K562 (cell line): ENCODE measurements around the gene TGFB2. TPM values are rescaled to one million over a fixed set of nuclear protein-coding genes. Genes with fewer than 3 reads are reported as not detected.

Source experiments
- CBFA2T2 ChIP-seq: fragments of 450-650 bp; conservative IDR thresholded peaks from 2 replicates; pipeline ENCODE4 v1.6.1; 2017; ENCODE audit warnings: mild to moderate bottlenecking
- CBX3 ChIP-seq, 2 experiments: IDR thresholded peaks; 1 replicate in 1 of 2; 2 replicates in 1 of 2; pipeline ENCODE4 v1.6.1; 2012; ENCODE audit warnings: inconsistent platforms in 2 of 2, low read length in 2 of 2, borderline replicate concordance in 1 of 2, control low read depth in 1 of 2
- CC2D1A ChIP-seq: fragments of 450-650 bp; IDR thresholded peaks from 2 replicates; pipeline ENCODE4 v1.6.1; 2017; ENCODE audit warnings: mild to moderate bottlenecking
- CHD1 ChIP-seq: fragments of 200-600 bp; sonication (generic); IDR thresholded peaks from one replicate; pipeline ENCODE4 v1.6.1; 2012; ENCODE audit warnings: mild to moderate bottlenecking, moderate library complexity, low read length, inconsistent platforms
- CHD2 ChIP-seq: IDR thresholded peaks from 2 replicates; pipeline ENCODE4 v1.6.1; 2011; ENCODE audit warnings: low read depth, low read length
- FOS ChIP-seq: IDR thresholded peaks from 3 replicates; pipeline ENCODE4 v1.6.1; 2011; ENCODE audit not compliant: insufficient read length; ENCODE audit errors: extremely low read depth
- HDAC3 ChIP-seq: fragments of 450-650 bp; IDR thresholded peaks from 2 replicates; pipeline ENCODE4 v1.6.1; 2018; ENCODE audit warnings: borderline replicate concordance, mild to moderate bottlenecking, moderate library complexity; ENCODE audit not compliant: partially characterized antibody
- KLF1 ChIP-seq: fragments of 450-650 bp; IDR thresholded peaks from 2 replicates; pipeline ENCODE4 v1.6.1; 2016; ENCODE audit warnings: missing genetic modification characterization, missing compliant biosample characterization
- MLX ChIP-seq, 2 experiments: fragments of 450-650 bp in 1 of 2; sonication (generic) in 1 of 2; formaldehyde crosslinking; conservative IDR thresholded peaks; 2 replicates each; pipeline versions ENCODE4 v1.4.0 to v1.8.1; 2020 to 2022; ENCODE audit warnings: mild to moderate bottlenecking in 1 of 2, missing genetic modification reagents in 1 of 2
- NELFE ChIP-seq: IDR thresholded peaks from 2 replicates; pipeline ENCODE4 v1.6.1; 2011; ENCODE audit warnings: mild to moderate bottlenecking; ENCODE audit not compliant: insufficient read depth, insufficient read length
- PHB2 ChIP-seq: fragments of 450-650 bp; IDR thresholded peaks from 2 replicates; pipeline ENCODE4 v1.6.1; 2017; ENCODE audit warnings: low read depth
- POLR3A ChIP-seq: IDR thresholded peaks from 2 replicates; pipeline ENCODE4 v1.6.1; 2011; ENCODE audit warnings: borderline replicate concordance, mild to moderate bottlenecking, moderate library complexity; ENCODE audit not compliant: insufficient read length, insufficient read depth; ENCODE audit errors: extremely low read depth
- PRPF4 ChIP-seq: fragments of 200-400 bp; formaldehyde crosslinking; IDR thresholded peaks from one replicate; pipeline ENCODE4 v1.6.1; 2017; ENCODE audit warnings: low read length, low read depth, mild to moderate bottlenecking; ENCODE audit not compliant: insufficient read depth, poor library complexity, severe bottlenecking
- SMARCC2 ChIP-seq: fragments of 450-650 bp; IDR thresholded peaks from 2 replicates; pipeline ENCODE4 v1.6.1; 2017; ENCODE audit warnings: antibody characterized with exemption, moderate library complexity, mild to moderate bottlenecking, low read depth
- SPI1 ChIP-seq: IDR thresholded peaks from 2 replicates; pipeline ENCODE4 v1.6.1; 2011; ENCODE audit warnings: low read depth, low read length, control low read depth, borderline replicate concordance
- STAT5B ChIP-seq: fragments of 250-450 bp; sonication (Bioruptor Pico); IDR thresholded peaks from 2 replicates; pipeline ENCODE4 v1.8.0; 2021; ENCODE audit warnings: mild to moderate bottlenecking, inconsistent platforms
- TBP ChIP-seq: optimal IDR thresholded peaks from 2 replicates; pipeline ENCODE3; 2011; ENCODE audit warnings: low read depth, low read length, improper control_type of control experiment
- TRIM28 ChIP-seq: fragments of 450-650 bp; IDR thresholded peaks from 2 replicates; pipeline ENCODE4 v1.6.1; 2017
- YY1 ChIP-seq, 3 experiments: IDR thresholded peaks; 2 replicates each; pipeline ENCODE4 v1.6.1; 2011; ENCODE audit warnings: low read length in 2 of 3, mild to moderate bottlenecking in 2 of 3, moderate library complexity in 2 of 3, borderline replicate concordance in 1 of 3, control low read depth in 1 of 3, low read depth in 1 of 3; ENCODE audit not compliant: insufficient read depth in 3 of 3, insufficient replicate concordance in 2 of 3, control insufficient read depth in 1 of 3, insufficient read length in 1 of 3; ENCODE audit errors: extremely low read depth in 1 of 3
- ZNF174 ChIP-seq: fragments of 250-450 bp; sonication (Bioruptor Pico); IDR thresholded peaks from 2 replicates; pipeline ENCODE4 v1.4.0; 2020; ENCODE audit warnings: mild to moderate bottlenecking
- ZNF184 ChIP-seq: sonication (generic); formaldehyde crosslinking; IDR thresholded peaks from 2 replicates; pipeline ENCODE4 v1.5.0; 2020; ENCODE audit warnings: missing genetic modification reagents
- ZNF316 ChIP-seq: fragments of 450-650 bp; IDR thresholded peaks from 2 replicates; pipeline ENCODE4 v1.6.1; 2016
- ZNF41 ChIP-seq: fragments of 250-450 bp; sonication (Bioruptor Pico); conservative IDR thresholded peaks from 2 replicates; pipeline ENCODE4 v1.4.0; 2020; ENCODE audit warnings: mild to moderate bottlenecking
- ZNF511 ChIP-seq: sonication (generic); formaldehyde crosslinking; IDR thresholded peaks from 2 replicates; pipeline ENCODE4 v1.8.0; 2022; ENCODE audit warnings: mild to moderate bottlenecking, missing genetic modification reagents
- polyA plus RNA-seq, 8 experiments: library from polyadenylated mRNA; depleted of rRNA in 4 of 8; stranded (reverse) in 5 of 8; unstranded in 3 of 8; fragments of >200 nt; fragmentation: Nextera tagmentation in 2 of 8; fragmentation: Illumina TruSeq in 1 of 8; extraction: Ambion mirVana in 2 of 8; extraction: Trizol in 1 of 8; gene quantifications; 2 replicates each; pipeline versions ENCODE4 v1.2.1 to v1.2.3, GENCODE V29; 2011 to 2014; ENCODE audit warnings: inconsistent platforms in 1 of 8, missing spikeins in 1 of 8
- total RNA-seq, 7 experiments: library from RNA; depleted of rRNA in 6 of 7; stranded (reverse); fragments of >200 nt in 6 of 7; fragmentation: Illumina TruSeq in 2 of 7; extraction: Trizol in 2 of 7; gene quantifications; 2 replicates each; pipeline versions ENCODE4 v1.2.1 to v1.2.3, GENCODE V29; 2011 to 2021; ENCODE audit warnings: low replicate concordance in 1 of 7
- TF ChIP-seq, protein P1 (sequence below): fragments of 250-450 bp; sonication (Bioruptor Pico); IDR thresholded peaks from 2 replicates; pipeline ENCODE4 v1.8.0; 2021; ENCODE audit warnings: moderate library complexity, mild to moderate bottlenecking, inconsistent platforms
- TF ChIP-seq, protein P2 (sequence below): fragments of 250-450 bp; sonication (Bioruptor Pico); IDR thresholded peaks from 2 replicates; pipeline ENCODE4 v1.6.1; 2021; ENCODE audit warnings: mild to moderate bottlenecking

TGFB2 gene
- total and polyA plus RNA-seq, 9 of the 15 experiments (the other 6 are each of a cell fraction or from before 2014, with no cell fraction given): 0.03 to 0.41 (median 0.11) TPM; not detected in 3

DNA sequence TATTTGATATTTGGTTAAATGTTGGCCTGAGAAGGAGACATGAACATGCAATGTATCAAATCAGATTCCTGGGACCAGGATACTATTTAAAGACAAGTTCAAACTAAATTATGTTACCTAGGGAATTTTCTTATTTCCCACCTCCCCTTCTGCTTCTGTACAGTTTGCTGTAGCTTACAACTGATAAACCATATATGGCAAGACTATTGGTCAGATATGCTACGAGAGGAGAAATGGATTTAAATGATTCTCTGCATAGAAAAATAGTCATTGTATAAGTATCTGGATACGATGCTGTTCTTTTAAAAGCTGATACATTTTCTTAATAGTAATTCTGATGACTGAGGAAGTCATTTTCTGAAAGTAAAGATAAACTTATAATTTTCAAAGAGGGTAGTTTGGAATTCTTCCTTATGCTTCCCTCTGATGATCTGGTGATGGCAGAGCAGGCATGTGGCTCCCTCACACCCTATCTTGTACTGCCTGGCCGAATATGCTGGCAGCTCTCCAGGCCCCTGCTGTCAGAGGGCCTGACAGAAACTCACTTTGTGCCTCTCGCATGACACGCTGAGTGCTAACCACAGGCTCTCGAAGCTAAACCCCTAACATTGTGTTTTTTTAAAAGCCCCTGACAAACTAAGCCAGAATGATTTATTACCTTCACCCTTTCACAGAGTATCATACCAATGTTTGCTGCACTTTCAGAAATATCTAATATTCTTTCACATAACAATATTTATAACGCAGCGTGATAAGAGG is 40.7 kb upstream of the TGFB2 start (continued):
- TF ChIP-seq ZNF511 (CRISPR knock-in tag) (no peak), HDAC3 (peak; percentile 42), SMARCC2 (peak; percentile 86; the same call in 1 of the 2 replicates), CHD1 (no peak), CBFA2T2 (peak; percentile 90), PHB2 (peak; percentile 44; the same call in 1 of the 2 replicates), MLX (CRISPR knock-in tag; conservative IDR thresholded peaks at IDR 0.05) (no peak), FOS (no peak), YY1 (IDR thresholded peaks at IDR 0.05; ENCODE audit: borderline replicate concordance in 1 of 3, control insufficient read depth in 1 of 3, extremely low read depth in 1 of 3, insufficient read depth in 3 of 3, insufficient read length in 1 of 3, insufficient replicate concordance in 2 of 3, low read depth in 1 of 3, low read length in 2 of 3) (peak in 1 of 3 experiments; percentile 10), CC2D1A (peak; percentile 40), CHD2 (no peak), STAT5B (CRISPR knock-in tag) (no peak), PRPF4 (no peak), TBP (no peak), ZNF316 (no peak), ZNF41 (CRISPR knock-in tag) (no peak; the same call in 1 of the 2 replicates), ZNF174 (no peak), ZNF184 (CRISPR knock-in tag) (no peak), TRIM28 (0 out of 2 replicates have a peak, but pooled peaks have one; percentile 43), KLF1 (tag) (no peak), CBX3 (IDR thresholded peaks at IDR 0.05; ENCODE audit: borderline replicate concordance in 1 of 2, low read length in 2 of 2) (peak in 1 of 2 experiments; percentile 90; a peak in 1 of 3 replicates), SPI1 (no peak), POLR3A (no peak), NELFE (no peak)
- TF ChIP-seq, protein P1, sequence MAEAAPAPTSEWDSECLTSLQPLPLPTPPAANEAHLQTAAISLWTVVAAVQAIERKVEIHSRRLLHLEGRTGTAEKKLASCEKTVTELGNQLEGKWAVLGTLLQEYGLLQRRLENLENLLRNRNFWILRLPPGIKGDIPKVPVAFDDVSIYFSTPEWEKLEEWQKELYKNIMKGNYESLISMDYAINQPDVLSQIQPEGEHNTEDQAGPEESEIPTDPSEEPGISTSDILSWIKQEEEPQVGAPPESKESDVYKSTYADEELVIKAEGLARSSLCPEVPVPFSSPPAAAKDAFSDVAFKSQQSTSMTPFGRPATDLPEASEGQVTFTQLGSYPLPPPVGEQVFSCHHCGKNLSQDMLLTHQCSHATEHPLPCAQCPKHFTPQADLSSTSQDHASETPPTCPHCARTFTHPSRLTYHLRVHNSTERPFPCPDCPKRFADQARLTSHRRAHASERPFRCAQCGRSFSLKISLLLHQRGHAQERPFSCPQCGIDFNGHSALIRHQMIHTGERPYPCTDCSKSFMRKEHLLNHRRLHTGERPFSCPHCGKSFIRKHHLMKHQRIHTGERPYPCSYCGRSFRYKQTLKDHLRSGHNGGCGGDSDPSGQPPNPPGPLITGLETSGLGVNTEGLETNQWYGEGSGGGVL (CRISPR knock-in tag): no peak
- TF ChIP-seq, protein P2, sequence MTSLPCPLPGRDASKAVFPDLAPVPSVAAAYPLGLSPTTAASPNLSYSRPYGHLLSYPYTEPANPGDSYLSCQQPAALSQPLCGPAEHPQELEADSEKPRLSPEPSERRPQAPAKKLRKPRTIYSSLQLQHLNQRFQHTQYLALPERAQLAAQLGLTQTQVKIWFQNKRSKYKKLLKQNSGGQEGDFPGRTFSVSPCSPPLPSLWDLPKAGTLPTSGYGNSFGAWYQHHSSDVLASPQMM (CRISPR knock-in tag): no peak
